GM12878 (cell line): ENCODE data around the gene PHETA2. TPM values are rescaled to one million over a fixed set of nuclear protein-coding genes. Genes with fewer than 3 reads are reported as not detected.

Source experiments
- ATAC-seq: fragments of 200-7000 bp; cut with Tn5 transposase; 3 replicates; pipeline ENCODE4 v1.9.1; 2020; ENCODE audit warnings: mild to moderate bottlenecking, moderate library complexity
- BruUV-seq: library from RNA; stranded (reverse); fragments of 400-500 nt; replicated peaks from 2 replicates; lab custom pipeline; 2021; lab: Mats Ljungman, UMichigan
- CTCF ChIA-PET: fragments of 300-600 bp; sonication (Branson Sonifier 250); formaldehyde crosslinking; extraction: SDS; loops from one replicate; lab custom pipeline; 2021; ENCODE audit warnings: inconsistent platforms; lab: Yijun Ruan, JAX
- POLR2A ChIA-PET: fragments of 350-600 bp; formaldehyde crosslinking; extraction: SDS; loops from one replicate; lab custom pipeline; 2021; ENCODE audit warnings: inconsistent platforms; lab: Charles Lee
- RAD21 ChIA-PET: fragments of 300-600 bp; sonication (Branson Sonifier 250); formaldehyde crosslinking; loops from one replicate; lab custom pipeline; 2023; ENCODE audit warnings: antibody characterized with exemption; ENCODE audit not compliant: unreplicated experiment; lab: Charles Lee
- SMC1A ChIA-PET: fragments of 300-600 bp; sonication (Branson Sonifier 250); formaldehyde crosslinking; loops from one replicate; lab custom pipeline; 2023; ENCODE audit not compliant: unreplicated experiment, uncharacterized antibody; lab: Charles Lee
- DNase-seq: peaks from one replicate; pipeline ENCODE4 v3.0.0-alpha.2; 2011; ENCODE audit warnings: low read depth, low spot score
- FAIRE-seq: peaks from 3 replicates; lab custom pipeline; 2011; peaks lifted over from hg19 to GRCh38; lab: Jason Lieb, UNC
- H2AFZ ChIP-seq: 2 replicates; pipeline ENCODE4 v1.6.0; 2011; ENCODE audit warnings: low read depth, low read length, control low read depth; ENCODE audit not compliant: control insufficient read depth
- H3K27ac ChIP-seq: 2 replicates; pipeline ENCODE4 v1.5.1; 2011; ENCODE audit warnings: control low read depth; ENCODE audit not compliant: control insufficient read depth, insufficient read depth
- H3K27me3 ChIP-seq, 2 experiments: replicated peaks in 1 of 2; 2 replicates each; pipeline versions ENCODE4 v1.6.0 to v1.6.1; 2011; ENCODE audit warnings: low read length in 1 of 2; ENCODE audit not compliant: control insufficient read depth in 2 of 2, insufficient read depth in 2 of 2
- H3K36me3 ChIP-seq, 2 experiments: 2 replicates each; pipeline ENCODE4 v1.5.1; 2011; ENCODE audit warnings: low read length in 1 of 2; ENCODE audit not compliant: control insufficient read depth in 2 of 2, insufficient read depth in 2 of 2
- H3K4me1 ChIP-seq: 2 replicates; pipeline ENCODE4 v1.6.1; 2011; ENCODE audit warnings: mild to moderate bottlenecking, low read length, moderate library complexity, mixed read lengths; ENCODE audit not compliant: control insufficient read depth, insufficient read depth
- H3K4me2 ChIP-seq: 2 replicates; pipeline ENCODE4 v1.6.0; 2011; ENCODE audit warnings: control low read depth; ENCODE audit not compliant: control insufficient read depth, insufficient read depth
- H3K4me3 ChIP-seq: fragments of 200-600 bp; sonication (generic); 2 replicates; pipeline ENCODE4 v1.5.1; 2016
- H3K79me2 ChIP-seq: 2 replicates; pipeline ENCODE4 v1.6.0; 2011; ENCODE audit warnings: low read length; ENCODE audit not compliant: control insufficient read depth, insufficient read depth
- H3K9ac ChIP-seq: 2 replicates; pipeline ENCODE4 v1.8.0; 2011; ENCODE audit warnings: low read length, control low read depth, mixed read lengths; ENCODE audit not compliant: control insufficient read depth, insufficient read depth
- H3K9me3 ChIP-seq: replicated peaks from 3 replicates; pipeline ENCODE4 v1.5.1; 2011; ENCODE audit warnings: mild to moderate bottlenecking, low read length; ENCODE audit not compliant: control insufficient read depth, insufficient read depth
- H4K20me1 ChIP-seq: 2 replicates; pipeline ENCODE4 v1.6.0; 2011; ENCODE audit not compliant: control insufficient read depth, insufficient read depth
- ELK1 ChIP-seq: IDR thresholded peaks from 2 replicates; pipeline ENCODE4 v1.6.1; 2012; ENCODE audit warnings: low read depth, low read length, improper control_type of control experiment
- EP300 ChIP-seq, 2 experiments: fragments of 150-350 bp in 1 of 2; IDR thresholded peaks; 2 replicates each; pipeline ENCODE4 v1.6.1; 2011 to 2012; ENCODE audit warnings: low read depth in 2 of 2, low read length in 2 of 2, borderline replicate concordance in 1 of 2, improper control_type of control experiment in 1 of 2, inconsistent platforms in 1 of 2; ENCODE audit not compliant: control insufficient read depth in 1 of 2
- HDAC2 ChIP-seq: fragments of 200-600 bp; sonication (generic); IDR thresholded peaks from 2 replicates; pipeline ENCODE4 v1.6.1; 2017
- JUND ChIP-seq: IDR thresholded peaks from 2 replicates; pipeline ENCODE4 v1.6.1; 2012; ENCODE audit warnings: low read depth, mild to moderate bottlenecking, low read length, improper control_type of control experiment, moderate library complexity
- NFXL1 ChIP-seq: fragments of 450-650 bp; IDR thresholded peaks from 2 replicates; pipeline ENCODE4 v1.6.1; 2017; ENCODE audit warnings: antibody characterized with exemption, mild to moderate bottlenecking, borderline replicate concordance
- SRF ChIP-seq, 2 experiments: IDR thresholded peaks; 2 replicates each; pipeline ENCODE4 v1.6.1; 2011; ENCODE audit warnings: low read depth in 2 of 2, low read length in 2 of 2, mild to moderate bottlenecking in 1 of 2, moderate library complexity in 1 of 2
- WRNIP1 ChIP-seq: IDR thresholded peaks from 2 replicates; pipeline ENCODE4 v1.6.1; 2011; ENCODE audit warnings: low read depth, low read length, improper control_type of control experiment, borderline replicate concordance
- ZBTB40 ChIP-seq: fragments of 450-650 bp; IDR thresholded peaks from 2 replicates; pipeline ENCODE4 v1.6.1; 2016; ENCODE audit warnings: mild to moderate bottlenecking, moderate library complexity, borderline replicate concordance
- ZNF687 ChIP-seq: fragments of 450-650 bp; IDR thresholded peaks from 2 replicates; pipeline ENCODE4 v1.6.1; 2017; ENCODE audit warnings: mild to moderate bottlenecking, moderate library complexity
- WGBS: methylation state at CpG from one replicate; pipeline ENCODE4 v1.1.6; 2016; ENCODE audit warnings: low lambda C conversion rate; ENCODE audit not compliant: insufficient replicate concordance, insufficient coverage; ENCODE audit errors: missing lambda C conversion rate; 5-methylcytosine and 5-hydroxymethylcytosine counted together
- in situ Hi-C: fragments of 300-500 bp; cut with MboI; formaldehyde crosslinking; loops from 9 replicates; pipeline ENCODE4 v1.14.3; 2018; ENCODE audit warnings: mixed read lengths
- intact Hi-C: fragments of 100-400 bp; cut with micrococcal nuclease; formaldehyde crosslinking; loops from one replicate; pipeline ENCODE4 v1.14.2; 2022; ENCODE audit not compliant: unreplicated experiment
- polyA plus RNA-seq, 11 experiments: library from polyadenylated mRNA; depleted of rRNA in 4 of 11; unstranded in 6 of 11; stranded (reverse) in 5 of 11; fragments of >200 nt; fragmentation: Nextera tagmentation in 4 of 11; fragmentation: Illumina TruSeq in 1 of 11; extraction: Ambion mirVana in 4 of 11; extraction: Trizol in 1 of 11; gene quantifications; 1 replicate in 1 of 11; 2 replicates in 10 of 11; pipeline versions ENCODE4 v1.2.1 to v1.2.3, GENCODE V29; 2011 to 2016; ENCODE audit warnings: inconsistent platforms in 2 of 11, missing spikeins in 2 of 11, low read depth in 1 of 11
- total RNA-seq, 4 experiments: library from RNA; depleted of rRNA in 3 of 4; stranded (reverse); fragments of >200 nt in 3 of 4; fragmentation: Illumina TruSeq in 1 of 4; extraction: Trizol in 1 of 4; gene quantifications; 2 replicates each; pipeline versions ENCODE4 v1.2.1 to v1.2.3, GENCODE V29; 2013 to 2021

Gene PHETA2
- total and polyA plus RNA-seq, 10 of the 15 experiments (the other 5 are each of a cell fraction or from before 2014, with no cell fraction given), result 0.03 to 3.2 (median 1.7) TPM

- TF ChIP-seq WRNIP1, result no peak
- TF ChIP-seq, all 136 proteins: peak for 0
Measured at GRCh38 chr22:42062506-42063170, 11.4 kb upstream of the PHETA2 start (continued).

- H3K9me3 ChIP-seq, result peaks cover 1% of the 10 kb centered on the region; the same call in 1 of the 3 replicates
- ATAC-seq, result no peak
- SMC1A ChIA-PET, result no interaction called here
- H3K4me1 ChIP-seq, result peaks cover 3% of the 10 kb centered on the region
- RAD21 ChIA-PET, result no interaction called here
- no peak overlapping the region for H3K4me3 ChIP-seq
- no peak overlapping the region for H3K27ac ChIP-seq
- peaks cover 2% of the 10 kb centered on the region for H3K79me2 ChIP-seq
- POLR2A ChIA-PET, result interaction anchor here (0.5 kb wide), 1 partner anchor 66 kb away, joined by 3 read pairs; the partner anchor contains the start of gene WBP2NL
- no peak overlapping the region for H3K4me2 ChIP-seq
- no peak overlapping the region for H2AFZ ChIP-seq
- no peak for DNase-seq
- intact Hi-C loops (no loop called here), in situ Hi-C loops (no loop called here)
- TF ChIP-seq ELK1 (no peak), ZBTB40 (no peak), ZNF687 (no peak), EP300 (IDR thresholded peaks at IDR 0.05; ENCODE audit: borderline replicate concordance in 1 of 2, control insufficient read depth in 1 of 2, low read depth in 2 of 2, low read length in 2 of 2) (no peak), JUND (no peak), HDAC2 (no peak), NFXL1 (no peak), SRF (IDR thresholded peaks at IDR 0.05; ENCODE audit: low read depth in 2 of 2, low read length in 2 of 2) (no peak)
- CTCF ChIA-PET, result interaction anchor here (0.8 kb wide), 1 partner anchor 397 kb away, joined by 3 read pairs; no protein-coding TSS in a partner anchor
- H3K9ac ChIP-seq, result no peak overlapping the region
- peaks cover 2% of the 10 kb centered on the region; the same call in 1 of the 2 replicates for H4K20me1 ChIP-seq
- no TSS peak for BruUV-seq
- H3K27me3 ChIP-seq, result no peaks in the 10 kb centered on the region
- FAIRE-seq, result no peak
- WGBS, result 38% methylated on average over 1 of the region's 1 CpG
- H3K36me3 ChIP-seq, result peaks cover 14 to 28% of the 10 kb centered on the region in 2 experiments
Measured at GRCh38 chr22:42064629-42065028, 9.4 kb upstream of the PHETA2 start.
